ENCODE data around the gene KCNC4. TPM values are rescaled to one million over a fixed set of nuclear protein-coding genes. Genes with fewer than 3 reads are reported as not detected.

The KCNC4 gene
- total RNA-seq, 4 donors from 2014 or later = 4.2 to 10.9 (median 6.5) TPM

- Histone ChIP-seq H3K4me1 (peaks cover 0 to 7% (median 0%) of the 10 kb centered on the region in 3 donors), H3K9me3 (no peaks in the 10 kb centered on the region), H3K27ac (no peak overlapping the region), H3K36me3 (no peaks in the 10 kb centered on the region), H3K4me3 (no peak overlapping the region), H3K27me3 (no peaks in the 10 kb centered on the region)
- TF ChIP-seq POLR2A (IDR thresholded peaks at IDR 0.05) = no peak
- TF ChIP-seq, protein P1, sequence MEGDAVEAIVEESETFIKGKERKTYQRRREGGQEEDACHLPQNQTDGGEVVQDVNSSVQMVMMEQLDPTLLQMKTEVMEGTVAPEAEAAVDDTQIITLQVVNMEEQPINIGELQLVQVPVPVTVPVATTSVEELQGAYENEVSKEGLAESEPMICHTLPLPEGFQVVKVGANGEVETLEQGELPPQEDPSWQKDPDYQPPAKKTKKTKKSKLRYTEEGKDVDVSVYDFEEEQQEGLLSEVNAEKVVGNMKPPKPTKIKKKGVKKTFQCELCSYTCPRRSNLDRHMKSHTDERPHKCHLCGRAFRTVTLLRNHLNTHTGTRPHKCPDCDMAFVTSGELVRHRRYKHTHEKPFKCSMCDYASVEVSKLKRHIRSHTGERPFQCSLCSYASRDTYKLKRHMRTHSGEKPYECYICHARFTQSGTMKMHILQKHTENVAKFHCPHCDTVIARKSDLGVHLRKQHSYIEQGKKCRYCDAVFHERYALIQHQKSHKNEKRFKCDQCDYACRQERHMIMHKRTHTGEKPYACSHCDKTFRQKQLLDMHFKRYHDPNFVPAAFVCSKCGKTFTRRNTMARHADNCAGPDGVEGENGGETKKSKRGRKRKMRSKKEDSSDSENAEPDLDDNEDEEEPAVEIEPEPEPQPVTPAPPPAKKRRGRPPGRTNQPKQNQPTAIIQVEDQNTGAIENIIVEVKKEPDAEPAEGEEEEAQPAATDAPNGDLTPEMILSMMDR (IDR thresholded peaks at IDR 0.05) = peak; percentile 73 to 96 (median 86)
- intact Hi-C loops (cut with DNase I) = loop anchor here (5.0 kb wide), 1 partner anchor 254 kb away; no protein-coding TSS in a partner anchor
- DNase-seq = no peak
- 29 to 30% methylated on average over 6 of the region's 6 CpGs for WGBS, 2 donors
Observed at GRCh38 chr1:110203021-110203661, 7.0 kb upstream of the KCNC4 start.

DNA sequence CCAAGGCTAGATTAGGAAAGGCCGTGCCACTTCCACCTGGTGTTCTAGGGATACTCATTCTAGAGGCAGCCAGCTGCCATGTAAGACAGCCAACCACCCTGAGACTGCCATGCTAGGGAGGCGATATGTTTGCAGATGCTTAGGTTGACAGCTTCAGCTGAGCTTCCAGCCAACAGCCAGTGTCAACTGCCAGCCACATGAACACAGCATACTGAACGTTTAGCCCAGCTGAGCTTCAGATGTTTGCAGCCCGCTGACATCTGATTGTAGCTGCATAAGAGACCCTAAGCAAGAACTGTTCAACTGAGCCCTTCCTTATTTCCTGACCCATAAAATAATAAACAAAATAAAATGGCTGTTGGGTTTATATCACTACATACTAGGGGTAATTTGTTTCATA lies 5.0 kb upstream of the KCNC4 start:
- Histone ChIP-seq H3K27me3 (no peaks in the 10 kb centered on the region), H3K9me3 (no peaks in the 10 kb centered on the region), H3K27ac (no peak overlapping the region), H3K4me1 (peaks cover 5 to 21% (median 8%) of the 10 kb centered on the region in 3 donors), H3K4me3 (no peak overlapping the region), H3K36me3 (no peaks in the 10 kb centered on the region)
- 58 to 85% methylated on average over 2 to 3 of the region's 4 CpGs for WGBS, 2 donors
- intact Hi-C loops (cut with DNase I) = no loop called here
- DNase-seq = no peak
- TF ChIP-seq, protein P1 (IDR thresholded peaks at IDR 0.05) = no peak
- no peak for TF ChIP-seq POLR2A (IDR thresholded peaks at IDR 0.05)

DNA sequence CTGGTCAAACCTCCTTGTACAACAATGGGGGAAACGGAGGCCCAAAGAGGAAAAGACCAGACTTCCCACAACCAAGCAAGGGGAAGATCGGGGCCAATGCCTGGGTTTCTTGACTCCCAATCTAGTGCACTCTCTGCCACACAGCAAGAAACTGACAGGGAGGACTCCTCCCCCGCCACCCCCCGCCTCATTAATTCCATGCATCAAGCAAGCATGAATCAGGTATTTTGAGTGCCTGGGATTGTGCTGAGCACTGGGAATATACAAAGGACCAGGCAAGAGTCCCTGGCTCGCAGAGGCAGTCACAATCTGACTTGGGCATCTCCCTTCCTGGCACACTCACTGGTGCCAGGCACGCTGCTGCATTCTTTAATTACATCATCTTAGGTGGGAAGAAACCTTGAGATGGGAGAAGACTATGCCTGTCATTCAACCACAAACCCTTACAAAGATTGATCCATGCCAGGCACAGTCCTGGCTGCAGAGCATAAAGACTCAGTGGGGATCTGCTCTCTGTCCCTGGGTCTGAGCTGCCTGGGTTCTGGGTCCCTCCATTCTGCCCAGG lies 4.4 kb upstream of the KCNC4 start:
- no peak for DNase-seq
- H3K27ac ChIP-seq = no peak overlapping the region
- peaks cover 5 to 25% (median 11%) of the 10 kb centered on the region in 3 donors for H3K4me1 ChIP-seq
- TF ChIP-seq, protein P1 (IDR thresholded peaks at IDR 0.05) = no peak
- TF ChIP-seq POLR2A (IDR thresholded peaks at IDR 0.05) = no peak
- intact Hi-C loops (cut with DNase I) = loop anchor here (2.0 kb wide), 1 partner anchor 107 kb away; no protein-coding TSS in a partner anchor
- H3K36me3 ChIP-seq = no peaks in the 10 kb centered on the region
- H3K4me3 ChIP-seq = no peak overlapping the region
- no peaks in the 10 kb centered on the region for H3K9me3 ChIP-seq
- 79 to 82% methylated on average over 3 to 6 of the region's 6 CpGs for WGBS, 2 donors
- peaks cover 0 to 3% (median 0%) of the 10 kb centered on the region in 4 donors for H3K27me3 ChIP-seq

GRCh38 chr1:110206261-110206920 lies 3.7 kb upstream of the KCNC4 start:
- no peak for TF ChIP-seq POLR2A (IDR thresholded peaks at IDR 0.05)
- TF ChIP-seq, protein P1 (IDR thresholded peaks at IDR 0.05) = no peak
- Histone ChIP-seq H3K4me3 (no peak overlapping the region), H3K9me3 (no peaks in the 10 kb centered on the region), H3K4me1 (peaks cover 7 to 32% (median 18%) of the 10 kb centered on the region in 3 donors), H3K36me3 (no peaks in the 10 kb centered on the region), H3K27me3 (peaks cover 0 to 10% (median 0%) of the 10 kb centered on the region in 4 donors), H3K27ac (no peak overlapping the region)
- DNase-seq = no peak
- intact Hi-C loops (cut with DNase I) = loop anchor here (2.0 kb wide), 1 partner anchor 106 kb away; no protein-coding TSS in a partner anchor
- WGBS, 2 donors = 82 to 89% methylated on average over 3 to 10 of the region's 11 CpGs

DNA sequence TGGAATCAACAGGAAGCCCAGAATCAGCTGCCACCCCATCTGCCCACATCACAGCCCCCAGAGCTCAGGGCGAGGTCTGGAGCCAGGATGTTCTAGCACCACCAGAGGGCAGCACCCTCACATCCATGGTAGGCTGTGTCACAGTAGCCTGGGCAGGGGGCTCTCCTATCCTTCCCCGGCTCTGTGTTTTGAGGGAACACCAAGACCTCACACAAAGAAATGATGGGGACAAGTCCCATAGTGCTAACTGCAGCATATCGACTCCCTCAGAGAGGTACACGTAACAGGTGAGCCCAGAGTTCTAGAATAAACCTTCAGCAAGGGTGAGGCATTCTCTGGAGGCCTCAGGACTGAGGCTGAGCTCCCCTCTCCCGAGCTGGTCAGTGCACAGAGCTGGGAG lies 2.3 kb upstream of the KCNC4 start:
- peaks cover 18 to 45% (median 28%) of the 10 kb centered on the region in 3 donors for H3K4me1 ChIP-seq
- H3K27me3 ChIP-seq = peaks cover 0 to 16% (median 0%) of the 10 kb centered on the region in 4 donors
- no peak overlapping the region for H3K4me3 ChIP-seq
- 29 to 41% methylated on average over 4 to 5 of the region's 5 CpGs for WGBS, 2 donors
- DNase-seq = no peak
- H3K36me3 ChIP-seq = no peaks in the 10 kb centered on the region
- H3K27ac ChIP-seq = no peak overlapping the region
- H3K9me3 ChIP-seq = no peaks in the 10 kb centered on the region
- intact Hi-C loops (cut with DNase I) = loop anchor here (2.0 kb wide), 1 partner anchor 105 kb away; no protein-coding TSS in a partner anchor
- TF ChIP-seq, protein P1 (IDR thresholded peaks at IDR 0.05) = peak; percentile 73 to 89 (median 88)
- TF ChIP-seq POLR2A (IDR thresholded peaks at IDR 0.05) = no peak
